GM19324 (cell line): ENCODE measurements around the gene TMEM259.

Experiments
- ATAC-seq: cut with Tn5 transposase; IDR thresholded peaks from one replicate; pipeline ENCODE4 v1.9.1; 2021; ENCODE audit warnings: mild to moderate bottlenecking, moderate library complexity; ENCODE audit not compliant: unreplicated experiment, low FRiP score

The TMEM259 gene

DNA sequence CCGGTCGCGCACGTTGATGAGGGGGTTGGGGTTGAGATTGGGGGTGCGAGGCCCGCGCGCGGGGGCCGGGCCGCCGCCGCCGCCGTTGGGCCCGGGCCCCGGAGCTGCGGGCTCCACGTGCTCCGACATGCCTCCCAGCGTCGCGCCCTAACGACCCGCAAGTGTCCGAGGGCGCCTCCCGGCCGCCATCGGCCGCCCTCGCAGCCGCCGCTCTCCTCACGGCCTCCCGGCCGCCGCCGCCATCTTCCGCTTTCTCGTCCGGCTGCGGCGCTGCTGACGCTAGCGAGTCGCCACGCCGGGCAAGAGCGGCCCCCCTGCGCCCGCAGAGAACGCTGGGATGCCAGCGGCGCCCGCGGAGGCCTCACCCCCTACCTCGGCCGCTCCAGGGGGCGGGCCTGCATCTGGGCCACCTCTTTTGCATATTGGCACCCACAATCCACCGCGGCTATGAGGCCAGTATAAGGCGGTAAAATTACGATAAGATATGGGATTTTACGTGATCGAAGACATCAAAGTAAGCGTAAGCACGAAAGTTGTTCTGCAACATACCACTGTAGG is at the start of gene TMEM259:
Gene TMEM259, minus strand, starts transcription at position 256 of the 558 bp plus-strand sequence. Its CDS starts 127 bp downstream, at position 129.
- peak; percentile 86 for ATAC-seq

DNA sequence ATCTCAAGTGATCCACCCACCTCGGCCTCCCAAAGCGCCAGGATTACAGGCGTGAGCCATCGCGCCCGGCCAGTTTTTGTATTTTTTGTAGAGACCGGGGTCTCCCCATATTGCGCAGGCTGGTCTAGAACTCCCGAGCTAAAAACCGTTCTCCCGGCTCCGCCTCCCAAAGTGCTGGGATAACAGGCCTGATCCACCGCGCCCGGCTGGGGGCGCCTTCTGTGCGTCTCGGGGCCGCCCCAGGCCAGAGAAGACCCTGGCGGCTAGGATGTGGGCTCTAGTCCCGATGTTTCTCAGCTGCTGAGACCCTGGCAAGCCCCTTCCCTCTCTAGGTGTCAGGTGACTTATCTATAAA is 49.6 kb upstream of the TMEM259 start:
- no peak for ATAC-seq

DNA sequence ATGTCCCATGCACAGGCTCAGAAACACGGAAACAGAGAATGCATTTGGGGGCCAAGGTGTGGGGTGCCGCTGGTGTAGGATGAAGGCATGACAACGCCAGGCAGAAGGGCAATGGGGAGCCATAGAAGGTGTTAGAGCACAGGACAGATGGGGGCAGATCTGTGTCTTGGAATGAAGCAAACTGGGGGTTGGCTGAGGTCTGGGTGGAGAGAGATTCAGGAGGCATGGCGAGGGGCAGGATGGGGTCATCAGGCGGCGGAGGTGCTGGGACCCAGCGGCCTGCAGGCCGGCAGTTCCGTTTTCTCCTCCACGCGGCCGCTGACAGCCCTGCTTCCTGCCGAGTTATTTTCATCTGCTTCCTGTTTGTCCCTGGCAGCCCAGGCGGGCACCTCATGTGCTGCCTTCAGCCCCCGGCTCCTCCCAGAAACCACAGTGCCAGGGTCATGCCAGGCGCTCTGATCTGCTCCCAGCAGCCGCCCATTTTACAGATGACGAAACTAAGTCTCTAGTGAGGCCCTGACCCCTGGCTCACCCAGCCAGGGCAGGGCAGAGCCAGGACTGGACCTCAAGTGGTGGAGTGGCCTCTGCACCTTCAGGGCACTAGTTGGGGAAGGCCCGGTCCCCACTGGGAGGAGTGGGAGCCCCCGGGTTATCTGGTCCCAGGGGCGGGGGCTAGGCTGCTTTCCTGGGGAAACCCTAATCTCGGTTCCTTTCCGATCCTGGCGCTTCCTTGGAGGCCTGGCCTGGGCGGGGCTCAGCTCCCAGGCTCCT is 48.3 kb upstream of the TMEM259 start:
- ATAC-seq: no peak

DNA sequence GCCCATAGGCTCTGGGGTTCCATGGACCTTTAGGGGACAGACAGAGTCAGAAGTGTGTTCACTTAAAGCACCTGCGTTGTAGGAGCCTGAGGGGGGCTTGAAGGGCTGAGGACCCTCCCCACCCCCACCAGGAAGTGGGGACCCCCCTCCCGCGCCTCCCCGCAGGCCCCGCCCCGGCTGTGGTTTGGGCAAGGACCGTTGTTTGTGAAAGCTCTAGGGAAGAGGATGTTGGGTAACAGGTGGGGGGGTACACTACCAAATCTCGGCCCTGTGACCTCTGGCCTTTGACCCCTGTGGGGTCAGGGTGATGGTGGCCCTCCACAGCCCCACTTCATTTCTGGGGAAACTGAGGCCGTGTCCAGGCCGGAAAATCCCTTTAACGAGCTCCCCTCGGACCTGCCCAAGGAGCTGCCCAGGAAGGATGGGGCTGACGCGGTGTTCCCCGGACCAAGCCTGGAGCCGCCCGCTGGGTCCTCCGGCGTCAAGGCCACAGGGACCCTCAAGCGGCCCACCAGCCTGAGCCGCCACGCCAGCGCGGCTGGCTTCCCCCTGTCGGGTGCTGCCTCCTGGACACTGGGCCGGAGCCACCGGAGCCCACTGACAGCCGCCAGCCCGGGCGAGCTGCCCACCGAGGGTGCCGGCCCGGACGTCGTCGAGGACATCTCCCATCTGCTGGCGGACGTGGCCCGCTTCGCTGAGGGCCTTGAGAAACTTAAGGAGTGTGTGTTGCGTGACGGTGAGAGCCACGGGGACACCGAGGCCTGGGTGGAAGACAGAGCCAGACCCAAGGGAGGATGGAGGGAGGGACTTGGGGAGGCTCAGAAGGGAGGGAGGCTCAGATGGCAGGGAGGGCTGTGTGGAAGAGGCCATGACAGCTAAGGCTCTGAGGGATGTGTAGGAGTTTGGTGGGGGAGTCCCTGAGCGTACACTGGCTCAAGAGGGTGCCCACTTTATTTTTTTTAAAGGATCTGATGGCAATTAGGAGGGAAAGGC is 47.4 kb upstream of the TMEM259 start:
- ATAC-seq: no peak

DNA sequence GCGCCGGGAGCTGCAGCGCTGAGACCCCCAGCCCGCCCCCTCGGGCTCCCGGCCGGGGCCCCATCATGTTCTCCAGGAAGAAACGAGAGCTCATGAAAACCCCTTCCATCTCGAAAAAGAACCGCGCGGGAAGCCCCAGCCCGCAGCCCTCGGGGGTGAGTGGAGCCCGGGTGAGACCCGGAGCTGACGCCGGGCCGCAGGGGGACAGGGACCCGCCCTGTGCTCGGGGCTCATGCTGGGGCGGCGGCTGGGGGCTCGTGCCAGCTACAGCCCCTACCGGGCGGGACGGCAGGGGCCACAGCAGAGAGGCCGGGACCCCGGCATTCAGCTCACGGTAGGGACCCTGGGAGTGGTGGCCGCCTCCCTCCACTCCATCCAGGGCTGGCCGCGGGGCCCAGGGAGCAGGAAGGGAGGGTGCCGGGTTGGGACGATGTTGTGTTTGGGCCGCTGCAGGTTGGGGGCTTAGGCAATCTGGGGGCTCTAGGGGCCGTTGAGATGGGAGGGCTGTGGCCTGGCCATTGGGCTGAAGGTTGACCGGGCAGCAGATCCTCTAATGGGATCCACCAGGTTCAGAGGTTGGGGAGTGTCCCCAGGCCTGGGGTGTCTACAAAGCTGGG is 46.5 kb upstream of the TMEM259 start:
- peak; percentile 17 for ATAC-seq

DNA sequence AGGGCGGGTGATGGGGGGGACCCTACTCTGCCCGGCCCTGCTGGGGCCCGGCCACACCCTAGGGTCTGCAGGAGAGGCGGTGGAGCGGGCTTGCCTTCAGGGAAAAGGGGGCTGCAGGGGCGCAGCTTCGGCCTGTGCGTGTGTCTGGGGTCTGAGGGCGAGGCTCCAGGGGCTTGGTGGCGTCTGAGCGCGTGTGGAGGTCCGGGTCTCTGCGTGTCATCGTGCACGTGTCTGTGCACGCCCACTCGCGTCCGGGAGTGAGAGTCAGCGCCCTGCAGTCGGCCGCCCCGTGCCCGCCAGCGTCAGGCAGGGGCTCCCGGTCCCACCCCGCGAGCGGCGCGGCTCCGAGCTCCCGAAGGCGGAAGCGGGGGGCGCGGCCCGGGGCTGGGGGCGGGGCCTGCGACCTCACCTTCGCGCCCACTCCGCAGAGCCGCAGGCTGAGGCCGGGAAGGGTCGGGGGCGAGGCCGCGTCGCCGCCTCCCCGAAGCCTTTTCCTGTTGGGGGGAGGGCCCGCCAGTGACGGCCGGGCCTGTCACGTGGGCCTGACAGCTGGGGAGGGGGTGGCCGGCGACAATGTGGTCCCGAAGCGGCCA is 45.9 kb upstream of the TMEM259 start, which contains the start of gene ARHGAP45:
Gene ARHGAP45, plus strand, starts transcription at position 420 of the 593 bp plus-strand sequence. CDS start 239 bp downstream, outside the sequence.
- ATAC-seq: peak; percentile 47

DNA sequence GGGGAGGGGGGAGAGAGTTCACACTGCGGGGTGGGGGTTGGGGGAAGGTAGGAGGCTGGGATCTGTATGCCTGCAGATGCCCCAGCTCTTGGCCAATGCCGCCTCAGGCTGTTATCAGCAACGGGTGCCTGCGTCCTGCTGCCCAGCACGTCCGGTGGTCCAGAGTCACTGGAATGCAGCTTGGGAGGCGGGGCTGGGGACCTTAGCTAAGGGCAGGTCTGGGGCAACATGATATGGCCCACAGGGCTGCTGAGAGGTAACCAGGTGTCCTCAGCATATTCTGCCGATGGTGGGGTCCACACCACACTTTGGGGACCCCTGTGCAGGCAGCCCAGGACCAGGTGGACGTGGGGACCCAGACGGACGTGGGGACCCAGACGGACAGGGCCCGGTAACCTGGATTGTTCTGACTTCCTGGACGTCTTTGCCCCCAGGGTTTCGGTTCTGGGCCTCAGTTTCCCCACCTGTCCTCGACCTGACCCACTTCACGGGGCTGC is 45.4 kb upstream of the TMEM259 start:
- no peak for ATAC-seq

DNA sequence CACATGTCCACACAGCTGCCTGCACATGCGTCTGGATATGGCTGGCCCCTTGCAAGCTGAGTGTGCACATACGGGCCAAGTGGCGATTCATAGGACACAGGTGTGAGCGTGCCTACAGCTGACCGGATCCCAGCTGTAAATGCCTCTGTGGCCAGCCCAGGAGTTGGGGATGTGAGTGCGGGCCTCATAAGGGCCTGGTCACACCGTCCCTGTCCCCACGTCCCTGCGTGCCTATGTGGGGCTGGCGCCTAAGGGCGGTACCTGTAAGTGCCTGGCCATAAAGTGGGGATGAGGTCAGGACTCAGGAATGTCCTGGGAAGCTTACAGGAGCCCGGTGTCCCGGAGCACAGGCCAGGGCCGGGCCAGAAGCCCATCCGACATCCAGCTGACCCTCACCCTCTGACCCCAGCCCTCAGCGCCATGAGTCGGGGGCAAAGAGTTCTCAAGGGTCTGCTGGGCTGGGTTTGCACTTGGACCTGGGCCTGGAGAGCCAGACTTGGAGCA is 44.7 kb upstream of the TMEM259 start:
- ATAC-seq: no peak

DNA sequence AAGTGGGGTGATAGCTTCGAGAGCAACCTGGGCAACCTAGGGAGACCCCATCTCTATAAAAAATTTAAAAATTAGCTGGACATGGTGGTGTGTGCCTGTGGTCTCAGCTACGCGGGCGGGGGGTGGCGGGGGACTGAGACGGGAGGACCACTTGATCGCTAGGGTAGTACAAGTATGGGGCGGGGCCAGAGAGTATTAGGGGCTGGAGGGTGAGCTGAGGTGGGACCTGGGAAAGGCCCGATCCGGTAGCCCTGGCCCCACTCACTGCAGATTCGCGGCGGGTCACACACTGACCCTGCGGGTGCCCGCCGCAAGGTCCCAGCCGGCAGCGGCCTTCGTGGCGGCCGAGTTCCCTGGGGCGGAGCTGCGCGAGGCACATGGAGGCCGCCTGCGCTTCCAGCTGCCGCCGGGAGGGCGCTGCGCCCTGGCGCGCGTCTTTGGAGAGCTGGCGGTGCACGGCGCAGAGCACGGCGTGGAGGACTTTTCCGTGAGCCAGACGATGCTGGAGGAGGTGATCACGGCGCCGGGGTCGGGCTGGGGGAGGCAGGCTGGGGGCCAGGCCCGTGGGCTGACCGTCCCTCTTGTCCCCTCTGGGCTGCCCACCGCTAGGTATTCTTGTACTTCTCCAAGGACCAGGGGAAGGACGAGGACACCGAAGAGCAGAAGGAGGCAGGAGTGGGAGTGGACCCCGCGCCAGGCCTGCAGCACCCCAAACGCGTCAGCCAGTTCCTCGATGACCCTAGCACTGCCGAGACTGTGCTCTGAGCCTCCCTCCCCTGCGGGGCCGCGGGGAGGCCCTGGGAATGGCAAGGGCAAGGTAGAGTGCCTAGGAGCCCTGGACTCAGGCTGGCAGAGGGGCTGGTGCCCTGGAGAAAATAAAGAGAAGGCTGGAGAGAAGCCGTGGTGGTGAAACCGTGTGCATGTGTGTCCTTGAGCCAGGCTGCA is 44.0 kb upstream of the TMEM259 start:
- ATAC-seq: no peak

DNA sequence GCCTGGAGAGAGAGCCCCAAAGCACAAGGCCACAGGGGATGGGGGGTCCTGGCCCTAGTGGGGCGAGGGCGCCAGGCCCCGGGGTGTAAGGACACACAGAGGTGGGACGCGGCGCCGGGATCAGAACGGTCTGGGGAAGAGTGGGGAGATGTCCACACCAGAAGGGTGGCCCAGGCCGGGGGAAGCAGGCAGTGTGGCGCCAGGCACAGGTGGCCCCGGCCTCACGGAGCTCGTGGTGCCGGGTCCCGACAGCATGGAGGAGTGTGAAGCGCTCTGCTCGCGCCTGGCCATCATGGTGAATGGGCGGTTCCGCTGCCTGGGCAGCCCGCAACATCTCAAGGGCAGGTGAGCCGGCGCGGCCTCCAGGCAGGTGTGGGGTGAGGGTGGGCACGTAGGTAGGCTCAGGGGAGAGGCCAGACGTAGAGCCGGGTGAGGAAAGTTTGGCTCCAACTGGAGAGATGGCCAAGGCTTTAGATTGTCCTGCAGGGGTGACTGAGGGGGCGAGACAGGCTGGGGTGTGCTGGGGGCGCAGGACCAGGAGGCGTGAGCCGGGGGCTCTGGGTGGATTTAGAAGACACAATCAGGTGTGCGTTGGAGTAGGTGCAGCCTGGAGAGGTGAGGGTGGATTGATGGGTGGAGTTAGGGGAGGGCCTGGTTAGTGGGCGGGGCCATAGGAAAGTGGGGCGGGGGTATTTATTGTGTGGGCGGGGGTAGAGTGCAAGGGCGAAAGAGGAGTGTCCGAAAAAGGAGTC is 43.2 kb upstream of the TMEM259 start:
- no peak for ATAC-seq

DNA sequence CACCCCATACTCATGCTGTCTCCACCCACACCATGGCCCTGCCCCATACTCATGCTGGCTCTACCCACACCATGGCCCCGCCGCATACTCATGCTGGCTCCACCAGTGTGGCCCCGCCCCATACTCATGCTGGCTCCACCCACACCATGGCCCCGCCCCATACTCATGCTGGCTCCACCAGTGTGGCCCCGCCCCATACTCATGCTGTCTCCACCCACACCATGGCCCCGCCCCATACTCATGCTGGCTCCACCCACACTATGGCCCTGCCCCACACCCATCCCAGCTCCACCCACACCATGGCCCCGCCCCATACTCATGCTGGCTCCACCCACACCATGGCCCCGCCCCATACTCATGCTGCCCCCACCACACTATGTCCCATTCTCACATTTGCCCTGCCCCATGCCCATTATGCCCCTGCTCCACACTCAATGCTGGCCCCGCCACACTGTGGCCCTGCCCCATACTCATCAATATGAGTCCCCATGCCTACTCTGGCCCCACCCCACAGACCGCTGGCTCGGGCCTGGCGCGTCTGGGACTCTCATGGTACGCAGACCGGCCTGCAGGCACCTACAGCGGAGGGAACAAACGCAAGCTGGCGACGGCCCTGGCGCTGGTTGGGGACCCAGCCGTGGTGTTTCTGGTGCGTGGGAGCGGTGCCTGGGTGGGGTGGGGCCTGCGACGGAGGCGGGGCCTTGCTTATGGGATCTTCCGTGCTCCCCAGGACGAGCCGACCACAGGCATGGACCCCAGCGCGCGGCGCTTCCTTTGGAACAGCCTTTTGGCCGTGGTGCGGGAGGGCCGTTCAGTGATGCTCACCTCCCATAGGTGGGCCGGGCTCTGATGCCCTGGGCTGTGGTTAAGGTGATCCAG is 42.3 kb upstream of the TMEM259 start:
- no peak for ATAC-seq

DNA sequence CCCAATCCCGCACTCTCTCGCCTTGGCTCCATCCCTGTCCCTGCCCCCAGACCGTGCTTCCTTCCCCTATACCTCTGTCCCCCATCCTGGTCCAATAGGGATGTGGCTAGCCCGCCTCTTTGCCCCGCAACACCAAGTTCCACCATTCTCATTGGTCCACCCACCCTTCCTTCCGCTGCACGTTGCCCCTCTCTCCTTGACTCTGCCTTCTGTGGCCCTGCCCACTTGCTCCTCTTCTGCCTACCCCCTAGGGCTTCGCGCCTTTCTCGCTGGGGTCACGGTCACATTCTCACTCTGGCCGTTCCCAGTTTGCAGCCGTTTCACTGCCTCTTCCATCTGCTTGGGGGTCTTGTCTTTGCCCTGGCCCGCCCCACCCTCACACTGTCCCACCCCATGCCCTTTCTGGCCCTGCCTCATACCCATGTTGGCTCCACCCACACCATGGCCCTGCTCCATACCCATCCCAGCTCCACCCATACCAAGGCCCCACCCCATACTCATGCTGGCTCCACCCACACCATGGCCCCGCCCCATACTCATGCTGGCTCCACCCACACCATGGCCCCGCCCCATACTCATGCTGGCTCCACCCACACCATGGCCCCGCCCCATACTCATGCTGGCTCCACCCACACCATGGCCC is 41.6 kb upstream of the TMEM259 start:
- no peak for ATAC-seq

DNA sequence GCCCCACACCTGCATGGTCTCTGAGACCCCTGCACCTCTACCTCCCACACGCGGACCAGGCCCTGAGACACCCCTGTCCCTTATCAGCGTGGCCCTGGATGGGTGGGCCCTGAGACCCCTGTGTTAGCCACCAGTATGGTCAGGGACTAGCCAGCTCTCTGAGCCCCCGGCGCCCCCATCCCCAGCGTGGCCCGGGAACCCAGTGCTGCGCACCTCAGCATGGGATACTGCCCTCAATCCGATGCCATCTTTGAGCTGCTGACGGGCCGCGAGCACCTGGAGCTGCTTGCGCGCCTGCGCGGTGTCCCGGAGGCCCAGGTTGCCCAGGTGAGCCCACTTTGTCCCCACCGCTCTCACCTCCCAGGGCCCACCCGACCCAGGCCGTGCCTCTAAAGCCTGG is 41.1 kb upstream of the TMEM259 start:
- no peak for ATAC-seq

DNA sequence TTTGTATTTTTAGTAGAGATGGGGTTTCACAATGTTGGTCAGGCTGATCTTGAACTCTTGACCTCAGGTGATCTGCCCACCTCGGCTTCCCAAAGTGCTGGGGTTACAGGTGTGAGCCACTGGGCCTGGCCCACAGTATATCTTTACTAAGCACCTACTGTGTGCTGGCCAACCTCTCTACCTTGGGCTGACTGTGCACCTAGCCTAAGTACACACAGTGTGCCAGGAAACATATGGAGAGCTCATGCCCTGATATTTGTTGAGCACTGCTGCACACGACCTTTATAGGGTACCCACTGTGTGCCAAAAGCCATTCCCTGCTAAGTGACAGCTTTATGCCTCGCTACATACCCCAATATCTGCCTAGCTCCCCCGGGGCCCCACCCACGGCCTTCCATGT is 39.8 kb upstream of the TMEM259 start:
- ATAC-seq: no peak

DNA sequence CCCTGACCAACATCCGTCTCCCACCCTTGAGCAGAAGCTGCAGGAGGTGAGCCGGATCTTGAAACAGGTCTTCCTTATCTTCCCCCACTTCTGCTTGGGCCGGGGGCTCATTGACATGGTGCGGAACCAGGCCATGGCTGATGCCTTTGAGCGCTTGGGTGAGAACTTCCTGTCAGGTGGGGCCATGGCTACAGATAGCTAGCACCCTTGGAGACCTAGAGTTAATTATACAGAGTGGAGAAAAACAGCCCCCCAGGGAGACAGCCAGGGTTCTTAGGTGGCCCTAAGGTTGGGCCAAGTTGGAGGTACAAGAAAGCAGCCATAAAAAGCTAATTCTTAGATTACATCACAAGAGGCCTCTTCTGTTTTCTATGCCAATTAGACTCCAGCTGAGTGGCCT is 37.2 kb upstream of the TMEM259 start:
- ATAC-seq: no peak

DNA sequence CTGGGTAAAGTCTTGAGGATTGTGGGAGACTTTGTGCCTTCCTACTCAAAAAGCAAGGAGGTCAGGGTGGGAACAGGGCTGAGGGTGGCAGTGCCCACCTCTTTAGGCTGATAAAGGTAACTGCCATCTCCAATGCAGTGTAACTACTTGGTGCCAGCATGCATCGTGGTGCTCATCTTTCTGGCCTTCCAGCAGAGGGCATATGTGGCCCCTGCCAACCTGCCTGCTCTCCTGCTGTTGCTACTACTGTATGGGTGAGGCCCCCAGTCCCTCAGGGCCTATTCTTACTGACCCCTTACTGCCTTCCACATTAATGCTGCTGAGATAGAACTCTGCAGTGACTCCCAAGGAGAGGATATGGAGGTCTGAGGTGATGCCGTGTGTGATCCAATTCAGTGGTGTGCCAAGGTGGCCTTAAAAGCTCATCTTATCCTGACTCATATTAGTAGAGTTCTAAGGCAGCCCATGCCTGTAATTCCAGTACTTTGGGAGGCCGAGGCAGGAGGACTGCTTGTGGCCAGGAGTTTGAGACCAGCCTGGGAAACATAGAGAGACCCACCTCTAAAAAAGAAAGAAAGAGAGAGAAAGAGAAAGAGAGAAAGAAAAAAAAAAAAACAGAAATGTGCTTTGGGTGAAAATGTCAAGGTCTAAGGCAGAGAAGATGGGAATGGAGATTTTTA is 36.4 kb upstream of the TMEM259 start:
- ATAC-seq: no peak
